Colonic mucosa (tissue), 4 donors: ENCODE measurements around the gene ACOX2. TPM values are rescaled to one million over a fixed set of nuclear protein-coding genes. Genes with fewer than 3 reads are reported as not detected.

Experiments used
- DNase-seq: peaks from one replicate; pipeline ENCODE4 v3.0.0-alpha.2; 2020
- H3K27ac ChIP-seq: fragments of 200-600 bp; one replicate; pipeline ENCODE4 v1.8.0; 2021
- H3K27me3 ChIP-seq: fragments of 200-600 bp; one replicate; pipeline ENCODE4 v1.8.0; 2021
- H3K36me3 ChIP-seq: fragments of 200-600 bp; one replicate; pipeline ENCODE4 v1.8.0; 2021
- H3K4me1 ChIP-seq: fragments of 200-600 bp; one replicate; pipeline ENCODE4 v1.8.0; 2021; ENCODE audit warnings: mild to moderate bottlenecking
- H3K4me3 ChIP-seq: fragments of 200-600 bp; one replicate; pipeline ENCODE4 v1.8.0; 2021
- H3K9ac ChIP-seq, 2 donors: one replicate each; pipeline ENCODE4 v1.7.0; 2013; ENCODE audit warnings: control low read depth in 2 of 2, low read depth in 2 of 2, low read length in 2 of 2
- H3K9me3 ChIP-seq: fragments of 200-600 bp; one replicate; pipeline ENCODE4 v1.8.0; 2021
- CTCF ChIP-seq: fragments of 200-600 bp; IDR thresholded peaks from one replicate; pipeline ENCODE4 v1.8.0; 2022; ENCODE audit warnings: antibody characterized with exemption, mild to moderate bottlenecking
- intact Hi-C: fragments of 100-400 bp; cut with DNase I; formaldehyde crosslinking; loops from one replicate; pipeline ENCODE4 v1.14.1; 2022
- total RNA-seq, 2 donors: library from RNA; stranded (reverse); fragmentation: NEBNext Ultra II Directional in 1 of 2; extraction: Animal tissue kit (Norgen Biotek cat#: 25700) in 1 of 2; gene quantifications; one replicate each; pipeline ENCODE4 v1.2.1, GENCODE V29; 2021
- donor health status: healthy.
- donor health status: DM: no; HTN: no; CAD: no.
- donor health status: DM: no; HTN: no; CAD: no.

The ACOX2 gene
- total RNA-seq, 2 donors from 2014 or later, result 14.6 to 22.4 TPM

- no peaks in the 10 kb centered on the region for H3K36me3 ChIP-seq
- no peak for TF ChIP-seq CTCF
- H3K4me1 ChIP-seq, result peaks cover 7% of the 10 kb centered on the region
- intact Hi-C loops, result no loop called here
- no peak overlapping the region for H3K9ac ChIP-seq
- H3K9me3 ChIP-seq, result no peaks in the 10 kb centered on the region
- no peaks in the 10 kb centered on the region for H3K27me3 ChIP-seq
- H3K4me3 ChIP-seq, result no peak overlapping the region
- DNase-seq, result no peak
- no peak overlapping the region for H3K27ac ChIP-seq
Observed at GRCh38 chr3:58495101-58495500, 41.9 kb downstream of the ACOX2 start.

GRCh38 chr3:58494107-58494506 lies 42.9 kb downstream of the ACOX2 start:
- H3K9me3 ChIP-seq, result no peaks in the 10 kb centered on the region
- no peak overlapping the region for H3K9ac ChIP-seq
- intact Hi-C loops, result loop anchor here (5.0 kb wide), 1 partner anchor 62 kb away; the partner anchor contains the start of gene PDHB
- H3K36me3 ChIP-seq, result no peaks in the 10 kb centered on the region
- H3K4me3 ChIP-seq, result no peak overlapping the region
- H3K27me3 ChIP-seq, result no peaks in the 10 kb centered on the region
- peaks cover 7% of the 10 kb centered on the region for H3K4me1 ChIP-seq
- DNase-seq, result no peak
- H3K27ac ChIP-seq, result no peak overlapping the region
- TF ChIP-seq CTCF, result no peak

- Histone ChIP-seq H3K9ac (peak overlapping the region; percentile 78 to 80), H3K9me3 (no peaks in the 10 kb centered on the region), H3K36me3 (no peaks in the 10 kb centered on the region), H3K4me1 (peaks cover 7% of the 10 kb centered on the region), H3K27me3 (no peaks in the 10 kb centered on the region), H3K27ac (peak overlapping the region; percentile 38), H3K4me3 (peak overlapping the region; percentile 75)
- intact Hi-C loops, result loop anchor here (5.0 kb wide), 1 partner anchor 60 kb away; the partner anchor contains the start of gene PDHB
- DNase-seq, result peak; percentile 36
- TF ChIP-seq CTCF, result no peak
Observed at GRCh38 chr3:58492494-58492905, 44.5 kb downstream of the ACOX2 start.

GRCh38 chr3:58491506-58492402 lies 45.2 kb downstream of the ACOX2 start, which contains the start of gene KCTD6:
KCTD6 (plus strand) TSS chr3:58492096; CDS start chr3:58498756, 6,660 bp downstream.
- peak; percentile 28 for TF ChIP-seq CTCF
- no peaks in the 10 kb centered on the region for H3K36me3 ChIP-seq
- H3K9me3 ChIP-seq, result no peaks in the 10 kb centered on the region
- H3K27ac ChIP-seq, result peak within 1 kb of the TSS; percentile 55
- intact Hi-C loops, result loop anchor here (5.0 kb wide), 1 partner anchor 59 kb away; the partner anchor contains the start of gene PDHB
- peak within 1 kb of the TSS; percentile 78 to 80 for H3K9ac ChIP-seq
- H3K27me3 ChIP-seq, result no peaks in the 10 kb centered on the region
- H3K4me1 ChIP-seq, result peaks cover 7% of the 10 kb centered on the region
- peak; percentile 94 for DNase-seq
- H3K4me3 ChIP-seq, result peak within 1 kb of the TSS; percentile 75

- Histone ChIP-seq H3K4me3 (peak overlapping the region; percentile 39), H3K4me1 (peaks cover 7% of the 10 kb centered on the region), H3K27ac (peak overlapping the region; percentile 55), H3K9ac (peak overlapping the region; percentile 53 to 64), H3K9me3 (no peaks in the 10 kb centered on the region), H3K36me3 (no peaks in the 10 kb centered on the region), H3K27me3 (no peaks in the 10 kb centered on the region)
- intact Hi-C loops, result loop anchor here (5.0 kb wide), 1 partner anchor 59 kb away; the partner anchor contains the start of gene PDHB
- peak; percentile 38 for DNase-seq
- TF ChIP-seq CTCF, result no peak
Observed at GRCh38 chr3:58490860-58491501, 46.0 kb downstream of the ACOX2 start.
